Measurements from ENCODE around the gene ECM2. TPM values are rescaled to one million over a fixed set of nuclear protein-coding genes. Genes with fewer than 3 reads are reported as not detected.
"Not testable (repeated sequence)": the region's sequence is repeated elsewhere in the genome, so short reads cannot be mapped to it uniquely, and the experiment has no call there.

The ECM2 gene
- total RNA-seq, result not detected in 2 replicates
- long read RNA-seq, result 0 reads

GRCh38 chr9:92535940-92536850, at the start of gene ECM2:
ECM2 (minus strand) TSS chr9:92535990; CDS start chr9:92522866, 13,124 bp downstream.
- Mint-ChIP-seq H3K36me3 (ENCODE audit: low read depth) (peaks cover 3% of the 10 kb centered on the region), H3K27me3 (ENCODE audit: low read depth) (no peaks in the 10 kb centered on the region), H3K27ac (ENCODE audit: unreplicated experiment) (no peak within 1 kb of the TSS), H3K4me1 (peaks cover 11% of the 10 kb centered on the region), H3K4me3 (no peak within 1 kb of the TSS), H3K9me3 (peaks cover 6% of the 10 kb centered on the region)
- no peak for DNase-seq (ENCODE audit: low read depth, low spot score)
- no peak for TF ChIP-seq CTCF (conservative IDR thresholded peaks at IDR 0.05)

- H3K9me3 Mint-ChIP-seq, result peaks cover 5% of the 10 kb centered on the region
- no peaks in the 10 kb centered on the region for H3K27me3 Mint-ChIP-seq (ENCODE audit: low read depth)
- H3K4me1 Mint-ChIP-seq, result no peaks in the 10 kb centered on the region
- peak overlapping the region; percentile 2 for H3K27ac Mint-ChIP-seq (ENCODE audit: unreplicated experiment)
- peaks cover 8% of the 10 kb centered on the region for H3K36me3 Mint-ChIP-seq (ENCODE audit: low read depth)
- no peak for TF ChIP-seq CTCF (conservative IDR thresholded peaks at IDR 0.05)
- no peak overlapping the region for H3K4me3 Mint-ChIP-seq
- DNase-seq (ENCODE audit: low read depth, low spot score), result no peak
Observed at GRCh38 chr9:92576175-92576574, 40.4 kb upstream of the ECM2 start.

GRCh38 chr9:92573612-92574011, 37.8 kb upstream of the ECM2 start:
- H3K4me1 Mint-ChIP-seq; DNase-seq (ENCODE audit: low read depth, low spot score); H3K27ac Mint-ChIP-seq (ENCODE audit: unreplicated experiment); H3K36me3 Mint-ChIP-seq (ENCODE audit: low read depth); H3K27me3 Mint-ChIP-seq (ENCODE audit: low read depth); H3K9me3 Mint-ChIP-seq; H3K4me3 Mint-ChIP-seq: not testable (repeated sequence)

GRCh38 chr9:92571871-92572270, 36.1 kb upstream of the ECM2 start:
- not testable (repeated sequence) for H3K27ac Mint-ChIP-seq (ENCODE audit: unreplicated experiment); DNase-seq (ENCODE audit: low read depth, low spot score); H3K36me3 Mint-ChIP-seq (ENCODE audit: low read depth); H3K4me3 Mint-ChIP-seq; H3K27me3 Mint-ChIP-seq (ENCODE audit: low read depth); H3K4me1 Mint-ChIP-seq; H3K9me3 Mint-ChIP-seq

- TF ChIP-seq CTCF (conservative IDR thresholded peaks at IDR 0.05), result no peak
- H3K27me3 Mint-ChIP-seq (ENCODE audit: low read depth), result no peaks in the 10 kb centered on the region
- DNase-seq (ENCODE audit: low read depth, low spot score), result no peak
- no peaks in the 10 kb centered on the region for H3K36me3 Mint-ChIP-seq (ENCODE audit: low read depth)
- no peaks in the 10 kb centered on the region for H3K9me3 Mint-ChIP-seq
- H3K4me3 Mint-ChIP-seq, result no peak overlapping the region
- H3K27ac Mint-ChIP-seq (ENCODE audit: unreplicated experiment), result no peak overlapping the region
- H3K4me1 Mint-ChIP-seq, result no peaks in the 10 kb centered on the region
Observed at GRCh38 chr9:92564982-92565381, 29.2 kb upstream of the ECM2 start.

GRCh38 chr9:92564504-92564903, 28.7 kb upstream of the ECM2 start:
- DNase-seq (ENCODE audit: low read depth, low spot score), result no peak
- H3K9me3 Mint-ChIP-seq, result no peaks in the 10 kb centered on the region
- H3K27ac Mint-ChIP-seq (ENCODE audit: unreplicated experiment), result no peak overlapping the region
- H3K27me3 Mint-ChIP-seq (ENCODE audit: low read depth), result no peaks in the 10 kb centered on the region
- no peak for TF ChIP-seq CTCF (conservative IDR thresholded peaks at IDR 0.05)
- no peak overlapping the region for H3K4me3 Mint-ChIP-seq
- H3K36me3 Mint-ChIP-seq (ENCODE audit: low read depth), result no peaks in the 10 kb centered on the region
- H3K4me1 Mint-ChIP-seq, result no peaks in the 10 kb centered on the region

Data from neural crest cell (in vitro differentiated cells).